NT2/D1 (cell line): ENCODE results near the gene TRAM2.

ENCODE experiments used
- DNase-seq: peaks from one replicate; pipeline ENCODE4 v3.0.0-alpha.2; 2011; ENCODE audit warnings: low read depth, low spot score
- H3K27me3 ChIP-seq: 2 replicates; pipeline ENCODE4 v1.6.0; 2011; ENCODE audit warnings: mild to moderate bottlenecking; ENCODE audit not compliant: insufficient read length, insufficient read depth
- H3K36me3 ChIP-seq: 2 replicates; pipeline ENCODE4 v1.6.1; 2011; ENCODE audit warnings: mild to moderate bottlenecking, low read length, mixed read lengths; ENCODE audit not compliant: insufficient read depth, insufficient read length
- H3K4me1 ChIP-seq: 2 replicates; pipeline ENCODE4 v1.5.1; 2011; ENCODE audit not compliant: insufficient read depth, insufficient read length
- H3K4me3 ChIP-seq: 2 replicates; pipeline ENCODE4 v1.5.1; 2011; ENCODE audit warnings: low read depth; ENCODE audit not compliant: insufficient read length
- H3K9ac ChIP-seq: 2 replicates; pipeline ENCODE4 v1.6.0; 2011; ENCODE audit warnings: low read depth; ENCODE audit not compliant: insufficient read length
- H3K9me3 ChIP-seq: 2 replicates; pipeline ENCODE4 v1.5.1; 2011; ENCODE audit warnings: mild to moderate bottlenecking, low read length; ENCODE audit not compliant: insufficient read depth
- SUZ12 ChIP-seq: IDR thresholded peaks from 2 replicates; pipeline ENCODE4 v1.6.1; 2011; ENCODE audit not compliant: insufficient read length, insufficient read depth; ENCODE audit errors: extremely low read depth
- YY1 ChIP-seq: IDR thresholded peaks from 2 replicates; pipeline ENCODE4 v1.6.1; 2011; ENCODE audit not compliant: insufficient read length, insufficient read depth
- ZNF274 ChIP-seq: IDR thresholded peaks from 2 replicates; pipeline ENCODE4 v1.6.1; 2011; ENCODE audit warnings: mild to moderate bottlenecking, low read depth, low read length

The TRAM2 gene

GRCh38 chr6:52532457-52532856, 44.4 kb downstream of the TRAM2 start:
- no peaks in the 10 kb centered on the region for H3K27me3 ChIP-seq
- no peak for DNase-seq
- H3K36me3 ChIP-seq: peaks cover 44% of the 10 kb centered on the region
- TF ChIP-seq SUZ12: no peak
- TF ChIP-seq ZNF274: no peak
- TF ChIP-seq YY1: no peak
- no peak overlapping the region for H3K9ac ChIP-seq
- no peaks in the 10 kb centered on the region for H3K9me3 ChIP-seq
- no peak overlapping the region for H3K4me3 ChIP-seq
- H3K4me1 ChIP-seq: peaks cover 8% of the 10 kb centered on the region

- TF ChIP-seq ZNF274 (no peak), YY1 (no peak), SUZ12 (no peak)
- Histone ChIP-seq H3K4me1 (peaks cover 8% of the 10 kb centered on the region), H3K27me3 (no peaks in the 10 kb centered on the region), H3K36me3 (peaks cover 42% of the 10 kb centered on the region), H3K9me3 (no peaks in the 10 kb centered on the region), H3K9ac (no peak overlapping the region), H3K4me3 (no peak overlapping the region)
- DNase-seq: no peak
These were observed 45.0 kb downstream of the TRAM2 start for GRCh38 chr6:52531834-52532233.

- Histone ChIP-seq H3K36me3 (peaks cover 42% of the 10 kb centered on the region), H3K4me3 (no peak overlapping the region), H3K4me1 (peaks cover 6% of the 10 kb centered on the region), H3K9ac (no peak overlapping the region), H3K9me3 (no peaks in the 10 kb centered on the region), H3K27me3 (no peaks in the 10 kb centered on the region)
- DNase-seq: no peak
- TF ChIP-seq SUZ12: no peak
- TF ChIP-seq YY1: no peak
- no peak for TF ChIP-seq ZNF274
These were observed 45.5 kb downstream of the TRAM2 start for GRCh38 chr6:52531396-52531795.

GRCh38 chr6:52530351-52530750, 46.5 kb downstream of the TRAM2 start:
- H3K4me3 ChIP-seq: no peak overlapping the region
- TF ChIP-seq SUZ12: no peak
- TF ChIP-seq YY1: no peak
- no peak for TF ChIP-seq ZNF274
- peaks cover 4% of the 10 kb centered on the region for H3K4me1 ChIP-seq
- no peak for DNase-seq
- H3K9ac ChIP-seq: no peak overlapping the region
- H3K9me3 ChIP-seq: no peaks in the 10 kb centered on the region
- no peaks in the 10 kb centered on the region for H3K27me3 ChIP-seq
- H3K36me3 ChIP-seq: peaks cover 34% of the 10 kb centered on the region

- Histone ChIP-seq H3K9ac (no peak overlapping the region), H3K4me1 (peaks cover 4% of the 10 kb centered on the region)
These were observed 47.5 kb downstream of the TRAM2 start for GRCh38 chr6:52529311-52529710.

GRCh38 chr6:52527436-52527835, 49.4 kb downstream of the TRAM2 start:
- H3K4me1 ChIP-seq: peaks cover 4% of the 10 kb centered on the region
- no peaks in the 10 kb centered on the region for H3K9me3 ChIP-seq
- no peaks in the 10 kb centered on the region for H3K27me3 ChIP-seq
- TF ChIP-seq ZNF274 (no peak), YY1 (no peak), SUZ12 (no peak)
- no peak for DNase-seq
- no peak overlapping the region for H3K9ac ChIP-seq
- peaks cover 18% of the 10 kb centered on the region for H3K36me3 ChIP-seq
- no peak overlapping the region for H3K4me3 ChIP-seq

More at GRCh38 chr6:52529311-52529710, 47.5 kb downstream of the TRAM2 start:
- Histone ChIP-seq H3K36me3 (peaks cover 24% of the 10 kb centered on the region), H3K9me3 (no peaks in the 10 kb centered on the region), H3K4me3 (no peak overlapping the region), H3K27me3 (no peaks in the 10 kb centered on the region)
- no peak for DNase-seq
- TF ChIP-seq YY1 (no peak), ZNF274 (no peak), SUZ12 (no peak)

GRCh38 chr6:52526634-52527033, 50.2 kb downstream of the TRAM2 start:
- Histone ChIP-seq H3K4me3 (no peak overlapping the region), H3K4me1 (peaks cover 3% of the 10 kb centered on the region), H3K9me3 (no peaks in the 10 kb centered on the region), H3K36me3 (peaks cover 18% of the 10 kb centered on the region), H3K27me3 (no peaks in the 10 kb centered on the region), H3K9ac (no peak overlapping the region)
- DNase-seq: no peak
- TF ChIP-seq SUZ12: no peak
- TF ChIP-seq YY1: no peak
- no peak for TF ChIP-seq ZNF274

- Histone ChIP-seq H3K4me1 (no peaks in the 10 kb centered on the region), H3K27me3 (no peaks in the 10 kb centered on the region), H3K9ac (no peak overlapping the region), H3K9me3 (no peaks in the 10 kb centered on the region), H3K36me3 (peaks cover 18% of the 10 kb centered on the region), H3K4me3 (no peak overlapping the region)
- DNase-seq: no peak
- no peak for TF ChIP-seq SUZ12
- TF ChIP-seq ZNF274: no peak
- no peak for TF ChIP-seq YY1
These were observed 51.9 kb downstream of the TRAM2 start for GRCh38 chr6:52524918-52525317.
